ENCODE measurements around the gene TMCO6.

The TMCO6 gene

GRCh38 chr5:140694276-140694675 is 55.0 kb downstream of the TMCO6 start:
- DNase-seq (ENCODE audit: extremely low read depth, low read depth), result no peak
- no peak overlapping the region for H3K4me3 ChIP-seq (replicated peaks; ENCODE audit: low read depth, low read length)
- TF ChIP-seq, protein P1, sequence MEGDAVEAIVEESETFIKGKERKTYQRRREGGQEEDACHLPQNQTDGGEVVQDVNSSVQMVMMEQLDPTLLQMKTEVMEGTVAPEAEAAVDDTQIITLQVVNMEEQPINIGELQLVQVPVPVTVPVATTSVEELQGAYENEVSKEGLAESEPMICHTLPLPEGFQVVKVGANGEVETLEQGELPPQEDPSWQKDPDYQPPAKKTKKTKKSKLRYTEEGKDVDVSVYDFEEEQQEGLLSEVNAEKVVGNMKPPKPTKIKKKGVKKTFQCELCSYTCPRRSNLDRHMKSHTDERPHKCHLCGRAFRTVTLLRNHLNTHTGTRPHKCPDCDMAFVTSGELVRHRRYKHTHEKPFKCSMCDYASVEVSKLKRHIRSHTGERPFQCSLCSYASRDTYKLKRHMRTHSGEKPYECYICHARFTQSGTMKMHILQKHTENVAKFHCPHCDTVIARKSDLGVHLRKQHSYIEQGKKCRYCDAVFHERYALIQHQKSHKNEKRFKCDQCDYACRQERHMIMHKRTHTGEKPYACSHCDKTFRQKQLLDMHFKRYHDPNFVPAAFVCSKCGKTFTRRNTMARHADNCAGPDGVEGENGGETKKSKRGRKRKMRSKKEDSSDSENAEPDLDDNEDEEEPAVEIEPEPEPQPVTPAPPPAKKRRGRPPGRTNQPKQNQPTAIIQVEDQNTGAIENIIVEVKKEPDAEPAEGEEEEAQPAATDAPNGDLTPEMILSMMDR (IDR thresholded peaks at IDR 0.05; ENCODE audit: low read depth, low read length, missing control alignments), result no peak
